Measurements from ENCODE around the gene LAMA5.

LAMA5 gene

DNA sequence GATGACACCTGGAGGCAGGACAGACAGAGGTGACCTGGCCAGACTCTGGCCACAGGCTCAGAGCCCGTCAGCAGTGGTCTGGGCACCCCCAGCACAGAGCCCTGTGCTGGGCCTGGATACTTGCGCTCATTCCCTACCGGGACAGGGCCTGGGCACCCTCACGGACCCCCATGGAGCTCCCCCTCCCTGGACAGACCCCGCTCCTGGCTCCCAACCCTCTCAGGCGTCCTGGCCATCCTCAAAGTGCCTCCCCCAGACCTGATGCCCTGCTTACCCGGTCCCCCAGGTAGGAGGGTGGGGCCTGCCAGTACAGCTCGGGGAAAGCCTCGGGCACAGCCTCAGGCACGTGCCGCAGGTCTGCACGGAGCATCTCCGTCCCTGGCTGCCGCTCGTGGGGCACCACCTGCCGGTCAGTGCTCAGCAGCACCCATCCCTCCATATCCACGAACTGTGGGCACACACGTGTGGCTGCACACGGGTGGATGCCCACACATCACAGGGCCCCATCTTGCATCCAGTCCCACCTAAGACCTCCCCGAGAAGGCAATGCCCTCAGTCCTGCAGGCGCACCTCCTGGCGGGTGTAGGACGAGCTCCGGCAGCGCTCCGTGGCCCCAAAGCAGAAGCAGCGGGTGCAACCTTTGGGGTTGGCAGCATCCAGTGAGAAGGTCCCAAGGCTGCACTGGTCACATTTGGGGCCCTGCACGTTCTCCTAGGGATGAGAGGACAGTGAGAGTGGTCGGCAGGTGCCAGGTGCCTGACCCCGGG, 40.0 kb downstream of the LAMA5 start:
- FAIRE-seq: no peak

GRCh38 chr20:62326559-62326958, 40.6 kb downstream of the LAMA5 start:
- FAIRE-seq: no peak

DNA sequence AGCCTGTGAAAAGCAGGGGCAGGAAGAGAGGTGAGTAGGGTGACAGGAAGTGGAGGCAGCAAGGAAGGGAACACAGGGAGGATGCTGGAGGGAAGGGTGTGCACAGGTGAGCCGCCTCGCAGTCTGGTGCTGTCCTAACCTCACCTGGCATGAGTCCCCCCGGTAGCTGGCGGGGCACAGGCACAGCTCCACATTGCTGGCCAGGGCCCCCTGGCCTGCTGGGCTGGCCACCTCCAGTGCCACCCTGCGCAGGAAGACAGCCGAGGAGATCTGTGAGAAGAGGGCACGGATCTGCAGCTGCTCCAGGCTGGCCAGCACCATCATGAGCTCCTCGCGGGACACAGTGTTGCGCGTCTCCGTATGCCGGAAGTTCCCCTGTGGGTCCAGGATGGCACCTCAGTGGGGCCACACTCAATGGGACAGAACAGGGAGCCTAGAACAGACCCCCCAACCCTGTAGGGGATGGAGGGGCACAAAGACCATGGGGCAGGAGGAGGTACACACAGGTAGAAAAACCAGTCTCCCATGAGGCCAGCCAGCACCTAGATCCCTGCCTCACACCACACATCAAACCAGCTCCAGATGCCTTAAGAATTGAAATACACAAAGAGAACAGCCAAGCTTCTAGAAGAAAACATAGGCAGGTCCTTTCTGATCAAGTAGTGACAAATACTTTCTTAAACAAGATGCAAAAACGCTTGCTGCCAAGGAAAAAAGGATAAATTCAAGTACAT, 41.8 kb downstream of the LAMA5 start:
- FAIRE-seq: no peak

GRCh38 chr20:62323980-62324906, 42.9 kb downstream of the LAMA5 start:
- no peak for FAIRE-seq

GRCh38 chr20:62323146-62323979, 43.7 kb downstream of the LAMA5 start:
- no peak for FAIRE-seq

DNA sequence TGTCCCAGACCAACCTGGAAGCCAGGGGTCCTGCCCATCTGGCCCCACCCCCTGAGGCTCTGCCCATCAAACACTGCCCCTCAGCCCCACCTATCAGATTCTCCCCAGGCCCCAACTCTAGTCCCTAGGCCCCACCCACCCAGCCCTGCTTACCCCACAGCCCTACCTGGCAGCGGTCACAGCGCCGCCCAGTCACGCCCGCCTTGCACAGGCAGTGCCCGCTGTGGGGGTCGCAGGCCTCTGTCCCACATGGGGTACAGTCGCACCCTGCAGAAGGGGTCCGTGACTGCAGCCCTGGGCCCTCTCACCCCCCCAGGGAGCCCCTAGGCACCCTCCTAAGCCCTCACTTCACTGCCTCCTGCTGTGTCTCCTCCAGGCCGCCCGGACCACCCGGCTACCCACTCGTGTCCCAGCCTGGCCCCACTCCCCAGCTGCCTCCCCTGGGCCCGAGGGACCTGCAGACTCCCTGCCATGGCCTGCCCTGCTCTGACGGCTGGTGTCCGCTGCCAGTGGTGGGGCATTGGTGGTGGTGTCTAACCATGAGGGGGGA, 44.5 kb downstream of the LAMA5 start:
- no peak for FAIRE-seq

DNA sequence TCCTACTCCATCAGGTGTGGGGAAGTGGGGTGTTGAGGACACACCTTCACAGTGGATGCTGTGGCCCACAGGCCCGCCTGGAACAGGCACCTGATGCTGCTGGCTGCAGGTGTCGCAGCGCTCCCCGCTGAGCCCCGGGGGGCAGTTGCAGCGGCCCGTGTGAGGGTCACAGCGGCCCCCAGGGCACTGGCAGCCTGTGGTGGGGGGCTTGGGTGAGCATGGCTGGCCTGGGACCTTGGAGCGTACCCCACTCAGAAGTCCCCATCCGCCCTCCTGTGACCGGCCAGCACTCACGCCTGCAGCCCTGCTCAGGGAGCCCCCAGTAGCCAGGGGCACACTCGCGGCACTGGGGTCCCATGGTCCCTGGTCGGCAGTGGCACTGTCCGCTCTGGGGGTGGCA, 45.1 kb downstream of the LAMA5 start:
- no peak for FAIRE-seq

DNA sequence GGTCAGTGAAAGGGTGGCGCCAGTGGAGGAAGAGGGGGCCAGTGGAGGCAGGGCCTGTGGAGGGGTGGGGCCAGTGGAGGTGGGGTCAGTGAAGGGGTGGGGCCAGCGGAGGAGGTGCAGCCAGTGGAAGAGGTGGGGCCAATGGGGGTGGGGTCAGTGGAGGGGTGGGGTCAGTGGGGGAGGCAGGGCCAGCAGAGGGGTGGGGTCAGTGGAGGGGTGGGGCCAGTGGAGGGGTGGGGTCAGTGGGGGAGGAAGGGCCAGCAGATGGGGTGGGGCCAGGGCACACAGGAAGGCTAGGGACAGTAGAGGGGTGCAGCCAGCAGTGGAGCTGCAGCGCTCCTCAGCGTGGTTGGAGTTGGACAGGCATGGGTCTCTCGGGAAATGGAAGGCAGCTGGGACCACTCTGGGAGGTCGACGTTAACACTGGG, 45.6 kb downstream of the LAMA5 start:
- FAIRE-seq: no peak

DNA sequence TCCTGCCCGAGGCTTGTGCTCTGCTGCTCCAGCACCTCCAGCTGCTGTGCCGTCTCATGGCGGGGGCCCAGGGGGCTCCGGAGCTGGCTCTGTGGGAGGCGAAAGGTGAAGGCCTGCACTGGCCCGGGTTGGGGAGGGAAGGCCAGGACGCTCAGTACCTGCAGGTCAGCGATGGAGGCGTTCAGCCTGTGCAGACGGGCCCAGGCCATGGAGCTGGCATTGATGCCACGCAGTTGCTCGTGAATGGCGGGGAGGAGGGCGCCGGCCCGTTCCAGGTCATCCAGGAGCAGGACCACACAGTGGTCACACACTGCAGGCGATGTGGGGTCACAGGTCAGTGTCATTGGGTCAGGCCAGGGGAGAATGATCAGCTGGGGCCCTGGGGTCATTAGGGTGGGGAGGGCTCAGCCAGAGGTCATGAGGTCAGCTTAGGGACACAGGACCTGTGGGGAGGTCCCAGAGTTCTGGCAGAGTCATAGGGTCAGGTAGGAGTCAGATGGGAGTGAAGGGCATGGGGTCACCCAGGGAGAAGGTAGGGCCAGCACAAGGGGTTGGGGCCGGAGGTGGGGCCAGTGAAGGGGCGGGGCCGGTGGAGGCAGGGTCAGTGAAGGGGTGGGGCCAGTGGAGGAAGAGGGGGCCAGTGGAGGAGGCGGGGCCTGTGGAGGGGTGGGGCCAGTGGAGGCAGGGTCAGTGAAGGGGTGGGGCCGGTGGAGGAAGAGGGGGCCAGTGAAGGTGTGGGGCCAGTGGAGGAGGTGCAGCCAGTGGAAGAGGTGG, 46.3 kb downstream of the LAMA5 start:
- no peak for FAIRE-seq

DNA sequence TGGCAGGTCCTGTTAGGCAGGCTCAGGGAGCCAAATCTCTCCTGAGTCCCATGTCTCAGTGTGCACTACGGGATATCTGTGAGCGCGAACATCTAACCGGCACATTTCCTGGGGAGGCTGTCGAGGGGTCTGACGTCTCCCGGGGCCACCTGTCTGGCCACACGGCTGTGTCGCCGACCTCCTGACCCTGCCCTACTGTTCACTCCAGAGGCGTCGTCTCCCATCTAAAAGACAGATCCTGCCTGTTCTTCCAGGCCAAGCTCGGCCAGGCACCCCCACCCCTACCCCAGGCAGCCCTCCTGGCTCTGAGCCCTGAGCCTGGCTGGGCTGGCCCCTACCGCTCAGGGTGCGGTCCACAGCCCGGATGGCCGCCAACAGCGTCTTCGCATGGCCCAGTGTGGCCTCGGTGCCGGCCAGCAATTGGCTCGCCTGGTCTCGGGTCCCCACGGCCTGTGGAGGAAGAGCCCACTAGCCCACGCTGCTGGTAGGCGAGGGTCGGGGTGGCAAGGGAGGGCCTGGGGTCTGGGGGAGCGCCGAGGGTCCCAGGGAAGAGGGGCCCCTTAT, 47.7 kb downstream of the LAMA5 start:
- no peak for FAIRE-seq

DNA sequence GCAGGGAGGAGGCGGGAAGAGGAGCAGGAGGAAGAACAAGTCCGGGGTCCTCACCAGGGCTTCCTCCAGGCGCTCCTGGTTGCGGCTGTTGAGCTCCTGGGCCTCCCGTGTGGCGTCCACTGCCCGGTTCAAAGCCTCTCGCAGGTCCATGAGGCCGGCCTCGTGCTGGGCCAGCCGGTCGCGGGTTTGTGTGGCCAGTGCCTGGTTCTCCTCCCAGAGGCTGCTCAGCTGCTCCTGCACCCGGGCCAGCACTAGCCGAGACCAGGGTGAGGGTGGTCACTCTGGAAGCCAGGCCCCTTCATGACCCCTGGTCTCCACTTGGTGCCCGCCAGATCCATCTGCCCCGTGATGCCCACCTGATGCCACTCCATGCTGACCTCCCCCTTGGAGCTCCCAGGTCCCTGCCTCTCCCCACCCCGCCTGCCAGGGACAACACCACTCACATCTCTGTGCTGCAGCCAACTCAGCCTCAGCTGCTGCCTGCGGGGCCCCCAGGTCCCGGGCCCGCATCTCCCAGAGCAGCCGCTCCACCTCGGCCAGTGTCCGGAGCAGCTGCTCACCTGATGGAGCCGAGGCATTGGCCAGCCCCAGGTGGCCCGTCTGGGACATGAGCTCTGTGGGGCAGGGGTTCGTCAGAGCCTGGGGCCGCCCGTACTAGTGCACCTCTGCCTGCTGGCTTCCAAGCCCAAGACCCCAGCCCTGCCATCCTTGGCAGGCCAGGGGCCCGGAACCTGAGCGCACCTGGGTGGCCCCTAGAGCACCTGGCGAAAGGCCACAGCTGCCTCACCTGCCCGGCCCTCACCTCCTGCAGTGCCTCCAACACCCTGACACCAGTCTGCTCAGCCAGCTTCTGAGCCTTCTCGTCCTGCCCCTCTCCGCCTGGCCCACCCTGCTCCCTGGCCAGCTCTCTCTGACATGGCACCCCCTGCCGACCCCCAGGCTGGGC, 48.4 kb downstream of the LAMA5 start:
- no peak for FAIRE-seq

- no peak for FAIRE-seq
Observed at GRCh38 chr20:62317167-62317655, 49.9 kb downstream of the LAMA5 start.

DNA sequence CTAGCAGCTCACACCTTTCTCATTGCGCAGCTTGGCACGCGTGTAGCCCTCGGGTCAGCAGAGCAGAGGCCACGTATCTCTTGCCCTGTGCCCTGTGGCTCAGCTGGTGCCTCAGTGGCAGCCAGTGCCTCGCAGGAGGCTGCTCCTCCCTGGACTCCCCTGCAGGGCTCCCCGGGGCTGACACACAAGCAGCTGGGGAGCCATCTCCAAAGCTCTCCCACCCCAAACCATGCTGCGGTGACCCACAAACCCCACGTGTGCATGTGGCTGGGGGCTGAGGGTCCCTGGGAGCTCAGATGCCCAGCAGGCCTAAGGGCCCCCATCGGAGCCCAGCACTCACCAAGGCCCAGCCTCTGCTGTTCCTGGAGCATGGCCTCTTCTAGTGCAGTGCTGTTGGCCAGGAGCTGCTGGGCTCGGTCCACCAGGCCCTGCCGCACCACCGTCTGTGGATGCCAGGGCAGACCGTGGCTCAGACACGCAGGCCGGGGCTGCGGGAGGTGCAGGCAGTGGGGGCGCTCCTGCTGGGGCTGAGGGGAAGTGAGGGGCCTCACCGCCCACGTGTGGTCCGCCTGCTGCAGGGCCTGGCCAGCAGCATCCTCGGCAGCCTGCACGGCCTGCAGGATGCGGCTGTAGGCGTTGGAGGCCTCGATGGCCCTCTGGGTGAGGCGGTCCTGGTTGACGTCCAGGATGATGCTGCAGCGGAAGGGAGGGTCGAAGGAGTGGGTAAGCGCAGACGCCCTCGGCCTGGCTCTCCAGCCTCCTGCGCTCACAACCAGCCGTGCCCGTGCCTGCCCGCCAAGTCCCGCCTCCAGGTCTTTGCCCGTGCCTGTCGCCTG, 50.6 kb downstream of the LAMA5 start:
- FAIRE-seq: no peak

- FAIRE-seq: no peak
Observed at GRCh38 chr20:62315773-62316172, 51.3 kb downstream of the LAMA5 start.

DNA sequence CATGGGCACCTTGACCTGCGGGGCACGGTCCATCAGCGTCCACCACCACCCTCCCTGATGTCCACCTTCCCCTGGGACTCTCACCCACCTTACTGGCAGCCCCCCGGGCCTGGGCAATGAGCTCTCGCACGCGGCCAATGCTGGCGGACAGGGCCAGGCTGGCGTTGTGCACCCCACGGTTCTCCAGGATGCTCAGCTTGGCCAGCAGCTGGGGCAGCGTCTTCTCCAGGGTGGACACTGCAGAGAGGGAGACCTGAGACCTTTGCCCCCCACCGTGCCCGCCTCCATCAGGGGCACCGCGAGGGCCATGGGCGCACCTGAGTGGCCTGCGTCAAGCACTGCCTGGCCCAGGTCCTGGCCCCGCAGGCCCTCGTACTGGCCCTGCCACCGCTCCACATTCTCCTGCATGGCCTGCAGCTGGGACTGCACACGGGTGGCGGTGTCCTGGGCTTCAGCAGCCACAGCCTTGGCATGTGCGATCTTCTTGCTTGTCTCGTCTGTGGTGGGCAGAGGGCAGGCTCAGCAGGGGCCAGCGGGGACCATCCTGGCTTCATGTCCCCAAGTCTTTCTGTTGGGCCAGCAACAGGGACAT, 52.3 kb downstream of the LAMA5 start:
- no peak for FAIRE-seq

DNA sequence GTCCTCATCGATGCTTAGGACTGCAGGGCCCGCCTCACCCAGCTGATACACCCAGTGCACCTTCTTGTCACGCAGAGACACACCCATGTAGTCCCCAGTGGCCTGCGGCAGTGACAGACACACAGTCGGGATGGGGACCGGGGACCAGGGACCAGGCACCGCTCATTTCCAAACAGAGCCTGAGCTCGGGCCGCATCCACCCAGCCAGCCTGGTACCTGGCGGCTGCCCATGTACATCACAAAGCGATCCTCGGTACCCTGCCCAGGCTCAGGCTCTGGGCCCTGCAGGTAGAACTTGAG, 52.8 kb downstream of the LAMA5 start:
- no peak for FAIRE-seq

DNA sequence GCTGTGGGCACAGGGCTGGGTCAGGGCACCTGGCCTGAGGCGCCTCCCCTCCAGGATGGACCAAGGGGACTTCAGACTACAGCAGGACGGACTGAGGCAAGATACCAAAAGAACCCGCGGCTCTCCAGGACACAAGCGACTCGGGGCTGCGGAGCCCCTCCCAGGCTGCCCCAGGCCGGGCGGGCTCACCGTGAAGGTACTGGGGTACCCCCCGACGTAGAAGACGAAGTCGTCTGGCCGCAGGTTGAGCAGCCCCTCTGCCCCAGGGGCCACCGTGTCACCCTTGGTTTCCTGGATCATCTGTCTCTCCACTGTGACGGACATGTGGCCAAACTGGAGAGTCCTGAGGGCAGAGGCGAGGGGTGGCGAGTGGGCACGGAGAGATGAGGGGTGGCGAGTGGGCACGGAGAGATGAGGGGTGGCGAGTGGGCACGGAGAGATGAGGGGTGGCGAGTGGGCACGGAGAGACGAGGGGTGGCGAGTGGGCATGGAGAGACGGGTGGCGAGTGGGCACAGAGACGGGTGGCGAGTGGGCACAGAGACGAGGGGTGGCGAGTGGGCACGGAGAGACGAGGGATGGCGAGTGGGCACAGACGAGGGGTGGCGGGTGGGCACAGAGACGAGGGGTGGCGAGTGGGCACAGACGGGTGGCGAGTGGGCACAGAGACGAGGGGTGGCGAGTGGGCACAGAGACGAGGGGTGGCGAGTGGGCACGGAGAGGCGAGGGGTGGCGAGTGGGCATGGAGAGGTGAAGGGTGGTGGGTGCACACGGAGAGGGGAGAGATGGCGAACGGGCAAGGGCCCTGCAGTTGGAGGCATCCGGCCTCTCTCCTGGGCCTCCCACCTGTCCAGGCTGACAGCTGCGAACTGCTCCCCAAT, 53.4 kb downstream of the LAMA5 start:
- no peak for FAIRE-seq
